ENCODE measurements around the gene SLC35C1. TPM values are rescaled to one million over a fixed set of nuclear protein-coding genes. Genes with fewer than 3 reads are reported as not detected.
A peak's percentile ranks its signal among the peaks of the same experiment; 100 is the strongest.

The SLC35C1 gene
- total RNA-seq, 1 donor from 2014 or later = 16.7 TPM

GRCh38 chr11:45801723-45802315 lies 3.1 kb upstream of the SLC35C1 start:
- peak; percentile 29 to 52 for DNase-seq (ENCODE audit: extremely low spot score in 2 of 2)
- Histone ChIP-seq H3K27me3 (no peaks in the 10 kb centered on the region), H3K9me3 (no peaks in the 10 kb centered on the region), H3K36me3 (no peaks in the 10 kb centered on the region), H3K4me3 (no peak overlapping the region), H3K4me1 (peaks cover 22% of the 10 kb centered on the region), H3K27ac (no peak overlapping the region)
- TF ChIP-seq CTCF (IDR thresholded peaks at IDR 0.05) (no peak), POLR2AphosphoS5 (IDR thresholded peaks at IDR 0.05; ENCODE audit: insufficient read depth in 1 of 2, low read depth in 1 of 2) (peak in 1 of 2 donors; percentile 30), POLR2A (IDR thresholded peaks at IDR 0.05) (no peak)
- intact Hi-C loops (cut with DNase I) = no loop called here

GRCh38 chr11:45802531-45803317 lies 2.2 kb upstream of the SLC35C1 start:
- Histone ChIP-seq H3K36me3 (no peaks in the 10 kb centered on the region), H3K4me1 (peaks cover 31% of the 10 kb centered on the region), H3K27ac (no peak overlapping the region), H3K4me3 (no peak overlapping the region), H3K27me3 (no peaks in the 10 kb centered on the region), H3K9me3 (no peaks in the 10 kb centered on the region)
- TF ChIP-seq POLR2AphosphoS5 (IDR thresholded peaks at IDR 0.05; ENCODE audit: insufficient read depth in 1 of 2, low read depth in 1 of 2) (no peak), POLR2A (IDR thresholded peaks at IDR 0.05) (no peak), CTCF (IDR thresholded peaks at IDR 0.05) (no peak)
- DNase-seq (ENCODE audit: extremely low spot score in 2 of 2) = peak; percentile 49 to 58
- intact Hi-C loops (cut with DNase I) = no loop called here

GRCh38 chr11:45803971-45804760 lies 783 bp upstream of the SLC35C1 start:
- no peaks in the 10 kb centered on the region for H3K27me3 ChIP-seq
- intact Hi-C loops (cut with DNase I) = loop anchor here (2.0 kb wide), 1 partner anchor 43 kb away; the partner anchor contains the start of gene CRY2
- H3K27ac ChIP-seq = peak overlapping the region; percentile 94
- peaks cover 45% of the 10 kb centered on the region for H3K4me1 ChIP-seq
- peaks cover 0 to 4% of the 10 kb centered on the region in 2 donors for H3K36me3 ChIP-seq
- no peaks in the 10 kb centered on the region for H3K9me3 ChIP-seq
- H3K4me3 ChIP-seq = peak overlapping the region; percentile 91 to 97
- peak in 1 of 2 donors; percentile 88 for DNase-seq (ENCODE audit: extremely low spot score in 2 of 2)
- no peak for TF ChIP-seq POLR2A (IDR thresholded peaks at IDR 0.05)
- no peak for TF ChIP-seq CTCF (IDR thresholded peaks at IDR 0.05)
- no peak for TF ChIP-seq POLR2AphosphoS5 (IDR thresholded peaks at IDR 0.05; ENCODE audit: insufficient read depth in 1 of 2, low read depth in 1 of 2)

GRCh38 chr11:45805305-45806071 lies 539 bp downstream of the SLC35C1 start:
- Histone ChIP-seq H3K27me3 (no peaks in the 10 kb centered on the region), H3K4me3 (peak overlapping the region; percentile 91 to 97), H3K4me1 (peaks cover 48% of the 10 kb centered on the region), H3K9me3 (no peaks in the 10 kb centered on the region), H3K27ac (peak overlapping the region; percentile 94), H3K36me3 (peaks cover 0 to 10% of the 10 kb centered on the region in 2 donors)
- TF ChIP-seq POLR2A (IDR thresholded peaks at IDR 0.05) (no peak), POLR2AphosphoS5 (IDR thresholded peaks at IDR 0.05; ENCODE audit: insufficient read depth in 1 of 2, low read depth in 1 of 2) (no peak), CTCF (IDR thresholded peaks at IDR 0.05) (no peak)
- peak in 1 of 2 donors; percentile 87 for DNase-seq (ENCODE audit: extremely low spot score in 2 of 2)
- intact Hi-C loops (cut with DNase I) = loop anchor here (2.0 kb wide), 1 partner anchor 41 kb away; the partner anchor contains the start of gene CRY2
